Epithelial cell of proximal tubule (primary cell): Measurements from ENCODE around the gene XRCC1. TPM values are rescaled to one million over a fixed set of nuclear protein-coding genes. Genes with fewer than 3 reads are reported as not detected.
"Not testable (repeated sequence)": the region's sequence is repeated elsewhere in the genome, so short reads cannot be mapped to it uniquely, and the experiment has no call there.

Experiments used
- DNase-seq: peaks from one replicate; pipeline ENCODE4 v3.0.0-alpha.2; 2011; ENCODE audit warnings: low read depth
- H3K4me3 ChIP-seq: 2 replicates; pipeline ENCODE4 v1.5.1; 2011; ENCODE audit warnings: low read depth, mild to moderate bottlenecking, low read length
- total RNA-seq: library from RNA; depleted of rRNA; stranded (reverse); fragments of >200 nt; gene quantifications from 2 replicates; pipeline ENCODE4 v1.2.3, GENCODE V29; 2015
- TF ChIP-seq, protein P1 (sequence below): conservative IDR thresholded peaks from 2 replicates; pipeline ENCODE4 v1.5.1; 2012; ENCODE audit warnings: low read depth, mild to moderate bottlenecking, low read length

Gene XRCC1
- total RNA-seq, 1 donor from 2014 or later: 31.4 TPM

DNA sequence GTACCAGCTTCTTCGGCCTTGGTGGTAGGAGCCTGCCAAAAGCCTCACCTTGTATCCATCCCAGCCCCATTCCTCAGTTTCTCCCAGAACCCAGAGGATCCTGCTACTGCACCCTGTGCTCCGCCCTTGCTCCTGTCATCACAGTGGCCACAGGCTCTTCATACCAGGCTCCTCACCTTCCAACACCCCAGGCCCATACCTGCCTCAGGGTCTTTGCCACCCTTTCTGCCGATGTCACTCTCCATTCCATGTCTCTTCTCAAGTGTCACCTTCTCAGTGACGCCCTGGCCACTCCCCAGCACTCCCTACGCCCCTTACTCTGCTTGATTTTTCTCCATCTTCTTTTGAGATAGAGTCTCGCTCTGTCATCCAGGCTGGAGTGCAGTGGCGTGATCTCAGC, 34.5 kb upstream of the XRCC1 start:
- no peak overlapping the region for H3K4me3 ChIP-seq
- TF ChIP-seq, protein P1, sequence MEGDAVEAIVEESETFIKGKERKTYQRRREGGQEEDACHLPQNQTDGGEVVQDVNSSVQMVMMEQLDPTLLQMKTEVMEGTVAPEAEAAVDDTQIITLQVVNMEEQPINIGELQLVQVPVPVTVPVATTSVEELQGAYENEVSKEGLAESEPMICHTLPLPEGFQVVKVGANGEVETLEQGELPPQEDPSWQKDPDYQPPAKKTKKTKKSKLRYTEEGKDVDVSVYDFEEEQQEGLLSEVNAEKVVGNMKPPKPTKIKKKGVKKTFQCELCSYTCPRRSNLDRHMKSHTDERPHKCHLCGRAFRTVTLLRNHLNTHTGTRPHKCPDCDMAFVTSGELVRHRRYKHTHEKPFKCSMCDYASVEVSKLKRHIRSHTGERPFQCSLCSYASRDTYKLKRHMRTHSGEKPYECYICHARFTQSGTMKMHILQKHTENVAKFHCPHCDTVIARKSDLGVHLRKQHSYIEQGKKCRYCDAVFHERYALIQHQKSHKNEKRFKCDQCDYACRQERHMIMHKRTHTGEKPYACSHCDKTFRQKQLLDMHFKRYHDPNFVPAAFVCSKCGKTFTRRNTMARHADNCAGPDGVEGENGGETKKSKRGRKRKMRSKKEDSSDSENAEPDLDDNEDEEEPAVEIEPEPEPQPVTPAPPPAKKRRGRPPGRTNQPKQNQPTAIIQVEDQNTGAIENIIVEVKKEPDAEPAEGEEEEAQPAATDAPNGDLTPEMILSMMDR: no peak
- no peak for DNase-seq

DNA sequence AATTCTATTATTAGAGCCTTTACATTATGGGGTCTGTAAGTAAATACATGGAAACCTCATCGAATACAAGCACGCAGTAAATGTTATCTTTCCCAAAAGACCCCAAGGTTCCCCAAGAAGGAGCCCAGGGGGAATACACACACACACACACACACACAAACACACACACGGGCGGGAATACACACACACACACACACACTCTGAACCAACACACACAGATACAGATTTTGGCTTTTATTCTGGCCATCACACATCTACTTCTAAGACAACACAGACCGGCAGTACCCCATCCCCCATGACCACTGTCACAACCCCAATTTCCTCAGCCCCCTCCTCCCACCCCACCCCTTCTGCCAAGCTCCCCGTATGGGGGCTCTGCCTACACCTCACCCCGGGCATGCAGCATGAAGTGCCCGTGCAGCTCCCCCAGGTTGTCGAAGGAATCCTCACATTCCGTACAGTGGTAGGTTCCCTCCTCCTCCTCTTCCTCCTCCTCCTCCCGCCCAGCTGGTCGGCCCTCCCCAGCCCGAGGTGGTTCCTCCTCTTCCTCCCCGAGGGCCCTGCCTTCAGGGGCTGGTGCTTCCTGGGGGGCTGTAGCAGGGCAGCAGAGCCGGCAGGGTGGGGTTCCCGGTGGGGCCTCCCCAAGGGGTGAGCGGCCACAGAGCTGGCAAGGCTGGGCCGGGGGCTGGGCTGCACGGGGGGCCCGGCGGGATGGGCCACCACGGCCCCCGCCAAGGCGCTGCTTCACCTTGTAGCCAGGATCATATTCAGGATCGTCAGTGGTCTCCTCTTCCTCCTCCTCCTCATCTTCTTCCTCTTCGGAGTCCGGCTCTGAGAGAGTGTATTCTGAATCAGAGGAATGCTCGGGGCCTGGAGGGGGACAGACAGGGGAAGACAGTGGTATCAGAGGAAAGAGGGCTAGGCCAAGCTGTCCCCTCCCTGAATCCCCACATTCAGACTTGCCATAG, 32.2 kb upstream of the XRCC1 start:
- no peak for DNase-seq
- no peak overlapping the region for H3K4me3 ChIP-seq
- TF ChIP-seq, protein P1: no peak

DNA sequence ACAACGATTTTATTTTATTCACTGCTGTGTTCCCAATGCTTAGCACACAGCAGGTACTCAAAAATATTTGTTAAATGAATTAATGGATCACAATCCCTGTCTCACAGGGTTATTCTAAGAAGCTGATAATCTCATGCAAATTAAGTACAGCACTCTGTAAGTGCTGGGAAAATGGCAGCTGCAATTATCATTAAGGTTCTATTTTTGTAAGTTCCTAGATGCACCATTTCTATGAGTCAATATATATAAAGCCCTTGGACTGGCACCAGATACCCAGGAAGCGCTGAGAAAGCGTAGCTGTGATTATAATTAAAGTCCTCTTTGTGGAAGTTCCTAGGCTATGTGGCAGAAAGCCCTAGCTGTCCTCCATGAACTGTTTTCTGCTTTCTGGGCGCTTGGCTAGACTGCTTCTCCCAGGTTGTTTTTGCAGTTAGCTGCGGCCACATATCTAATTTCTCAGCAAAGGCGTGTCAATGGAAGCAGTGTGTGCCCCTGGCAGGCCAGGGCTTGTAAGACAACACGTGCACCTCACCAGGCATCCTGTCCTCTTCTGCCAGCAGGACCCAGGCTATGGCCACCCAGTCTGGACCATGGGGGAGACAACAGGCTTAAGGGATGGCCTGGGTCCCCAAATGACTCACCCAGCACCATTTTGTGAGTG, 31.4 kb upstream of the XRCC1 start:
- TF ChIP-seq, protein P1: no peak
- no peak for DNase-seq
- no peak overlapping the region for H3K4me3 ChIP-seq

DNA sequence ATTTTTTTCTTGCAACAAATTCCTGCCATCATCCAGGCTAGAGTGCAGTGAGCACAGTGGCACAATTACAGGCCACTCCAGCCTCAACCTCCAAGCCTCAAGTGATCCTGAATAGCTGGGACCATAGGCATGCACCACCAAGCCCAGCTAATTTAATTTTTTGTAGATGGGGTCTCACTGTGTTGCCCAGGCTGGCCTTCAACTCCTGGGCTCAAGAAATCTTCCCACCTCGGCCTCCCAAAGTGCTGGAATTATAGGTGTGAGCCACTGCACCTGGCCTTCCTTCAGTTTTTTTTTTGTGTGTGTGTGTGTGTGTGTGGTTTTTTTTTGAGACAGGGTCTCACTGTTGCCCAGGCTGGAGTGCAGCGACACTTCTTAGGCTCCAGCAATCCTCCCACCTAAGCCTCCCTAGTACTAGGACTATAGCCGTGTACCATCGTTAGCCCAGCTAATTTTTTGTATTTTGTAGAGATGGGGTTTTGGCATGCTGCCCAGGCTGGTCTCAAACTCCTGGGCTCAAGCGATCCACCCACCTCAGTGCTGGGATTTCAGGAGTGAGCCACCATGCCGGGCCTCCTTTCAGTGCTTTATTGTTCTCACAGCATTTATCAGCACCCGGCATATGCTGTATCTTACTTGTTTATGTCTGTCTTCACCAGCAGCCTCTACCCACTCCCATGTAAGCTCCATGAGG, 30.7 kb upstream of the XRCC1 start:
- TF ChIP-seq, protein P1: no peak
- no peak for DNase-seq
- H3K4me3 ChIP-seq: no peak overlapping the region

DNA sequence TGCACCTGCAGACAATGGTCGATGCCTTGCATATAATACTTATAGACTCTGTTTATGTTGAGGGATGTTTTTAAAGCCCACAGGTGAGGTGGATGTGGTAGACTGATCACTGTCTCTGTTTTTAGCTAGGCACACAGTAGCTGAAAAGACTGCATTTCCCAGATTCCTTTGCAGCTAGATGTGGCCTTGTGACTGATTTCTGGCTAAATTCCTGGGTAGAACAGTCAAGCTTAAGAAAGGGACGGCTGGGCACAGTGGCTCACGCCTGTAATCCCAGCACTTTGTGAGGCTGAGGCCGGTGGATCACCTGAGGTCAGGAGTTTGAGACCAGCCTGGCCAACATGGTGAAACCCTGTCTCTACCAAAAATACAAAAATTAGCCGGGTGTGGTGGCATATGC, 25.0 kb upstream of the XRCC1 start:
- not testable (repeated sequence) for H3K4me3 ChIP-seq, DNase-seq

DNA sequence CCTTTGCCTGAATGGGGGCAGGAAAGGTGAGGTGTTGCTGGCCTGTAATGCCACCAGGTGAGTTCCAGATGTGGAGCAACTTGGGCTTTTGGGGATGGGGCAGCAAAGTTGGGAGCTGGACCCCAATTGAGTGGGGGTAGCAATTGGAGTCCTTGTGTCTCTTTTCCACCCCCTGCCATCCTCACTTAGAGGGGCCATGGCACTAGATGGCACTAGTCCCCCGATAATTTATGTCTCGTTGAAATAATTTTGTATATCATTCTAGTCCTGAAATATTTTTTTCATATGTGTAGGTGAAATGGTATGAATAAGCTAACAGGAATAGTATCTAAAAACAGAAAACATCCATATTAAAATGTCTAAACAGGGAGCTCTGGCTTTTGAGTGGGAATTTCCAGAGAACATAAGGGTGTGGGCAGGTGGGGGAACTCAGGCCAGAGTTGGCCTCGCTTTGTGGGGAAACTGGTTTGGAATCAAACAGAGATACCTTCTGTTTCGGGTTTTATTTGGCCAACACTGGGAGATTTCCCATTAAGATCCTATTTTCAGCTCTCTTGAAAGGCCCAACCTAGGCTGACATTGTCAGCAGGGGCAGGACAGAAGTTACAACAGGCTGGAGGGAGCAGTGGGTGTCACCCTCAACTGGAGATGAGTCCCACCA, 24.4 kb upstream of the XRCC1 start:
- DNase-seq: no peak
- TF ChIP-seq, protein P1: no peak
- no peak overlapping the region for H3K4me3 ChIP-seq
